ENCODE data around the gene PSAP.
"Not testable (repeated sequence)": the region's sequence is repeated elsewhere in the genome, so short reads cannot be mapped to it uniquely, and the experiment has no call there.

The PSAP gene

DNA sequence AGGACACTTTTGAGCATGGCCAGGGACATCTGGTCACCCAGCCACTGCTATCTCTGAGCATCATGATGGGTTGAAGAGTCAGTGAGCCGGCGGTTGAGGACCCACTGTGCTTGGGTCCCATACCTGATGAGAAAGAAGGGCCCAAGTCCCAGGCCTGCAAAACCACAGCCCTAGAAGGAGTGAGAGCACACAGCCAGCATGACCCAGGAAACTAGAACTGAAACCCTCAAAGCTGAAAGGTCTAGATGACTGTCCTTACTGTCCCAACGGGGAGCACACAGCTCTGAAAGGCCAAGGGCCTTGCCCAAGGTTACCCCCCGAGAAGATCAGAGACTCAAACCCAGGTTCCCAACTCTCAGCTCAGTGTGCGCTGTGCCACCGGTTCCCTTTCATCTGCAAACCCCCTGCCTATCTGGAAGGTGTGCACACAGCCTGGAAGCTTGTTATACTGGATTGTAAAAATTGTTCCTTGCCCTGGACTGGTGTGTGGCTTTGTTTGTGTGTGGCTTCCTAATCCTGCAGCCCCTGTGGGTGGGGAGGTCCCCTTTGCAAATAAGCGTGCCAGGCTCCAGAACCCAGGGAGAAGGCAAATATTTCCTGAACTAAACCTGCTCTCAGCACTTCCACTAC, 22.6 kb upstream of the PSAP start:
- Histone ChIP-seq H3K27ac (ENCODE audit: low read depth, low read length) (no peak overlapping the region), H3K9me3 (ENCODE audit: insufficient read depth, low read length) (no peaks in the 10 kb centered on the region), H3K9me2 (replicated peaks; ENCODE audit: insufficient read depth, low read length) (no peaks in the 10 kb centered on the region), H3F3A (ENCODE audit: insufficient read depth) (no peaks in the 10 kb centered on the region), H3K79me2 (ENCODE audit: insufficient read depth, low read length) (no peaks in the 10 kb centered on the region), H3K36me3 (ENCODE audit: low read length) (no peaks in the 10 kb centered on the region), H3K4me2 (ENCODE audit: low read depth, low read length, poor library complexity, severe bottlenecking) (no peak overlapping the region), H4K20me1 (ENCODE audit: low read depth, low read length) (no peaks in the 10 kb centered on the region), H2AFZ (ENCODE audit: low read depth, low read length, severe bottlenecking) (no peak overlapping the region), H3K9ac (ENCODE audit: low read length) (no peak overlapping the region), H3K27me3 (ENCODE audit: low read length) (no peaks in the 10 kb centered on the region), H3K4me3 (ENCODE audit: insufficient read depth, low read length, poor library complexity, severe bottlenecking) (no peak overlapping the region)
- TF ChIP-seq, protein P1, sequence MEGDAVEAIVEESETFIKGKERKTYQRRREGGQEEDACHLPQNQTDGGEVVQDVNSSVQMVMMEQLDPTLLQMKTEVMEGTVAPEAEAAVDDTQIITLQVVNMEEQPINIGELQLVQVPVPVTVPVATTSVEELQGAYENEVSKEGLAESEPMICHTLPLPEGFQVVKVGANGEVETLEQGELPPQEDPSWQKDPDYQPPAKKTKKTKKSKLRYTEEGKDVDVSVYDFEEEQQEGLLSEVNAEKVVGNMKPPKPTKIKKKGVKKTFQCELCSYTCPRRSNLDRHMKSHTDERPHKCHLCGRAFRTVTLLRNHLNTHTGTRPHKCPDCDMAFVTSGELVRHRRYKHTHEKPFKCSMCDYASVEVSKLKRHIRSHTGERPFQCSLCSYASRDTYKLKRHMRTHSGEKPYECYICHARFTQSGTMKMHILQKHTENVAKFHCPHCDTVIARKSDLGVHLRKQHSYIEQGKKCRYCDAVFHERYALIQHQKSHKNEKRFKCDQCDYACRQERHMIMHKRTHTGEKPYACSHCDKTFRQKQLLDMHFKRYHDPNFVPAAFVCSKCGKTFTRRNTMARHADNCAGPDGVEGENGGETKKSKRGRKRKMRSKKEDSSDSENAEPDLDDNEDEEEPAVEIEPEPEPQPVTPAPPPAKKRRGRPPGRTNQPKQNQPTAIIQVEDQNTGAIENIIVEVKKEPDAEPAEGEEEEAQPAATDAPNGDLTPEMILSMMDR (IDR thresholded peaks at IDR 0.05; ENCODE audit: insufficient read depth, low read length, poor library complexity, severe bottlenecking) = no peak
- TF ChIP-seq EZH2phosphoT487 (conservative IDR thresholded peaks at IDR 0.05; ENCODE audit: low read length) = no peak

DNA sequence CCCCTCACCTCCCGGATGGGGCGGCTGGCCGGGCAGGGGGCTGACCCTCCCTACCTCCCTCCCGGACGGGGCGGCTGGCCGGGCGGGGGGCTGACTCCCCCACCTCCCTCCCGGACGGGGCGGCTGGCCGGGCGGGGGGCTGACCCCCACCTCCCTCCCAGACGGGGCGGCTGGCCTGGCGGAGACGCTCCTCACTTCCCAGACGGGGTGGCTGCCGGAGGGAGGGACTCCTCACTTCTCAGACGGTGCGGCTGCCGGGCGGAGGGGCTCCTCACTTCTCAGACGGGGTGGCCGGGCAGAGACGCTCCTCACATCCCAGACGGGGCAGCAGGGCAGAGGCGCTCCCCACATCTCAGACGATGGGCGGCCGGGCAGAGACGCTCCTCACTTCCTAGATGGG, 18.6 kb upstream of the PSAP start:
- H3K4me2 ChIP-seq (ENCODE audit: low read depth, low read length, poor library complexity, severe bottlenecking); H3K9me2 ChIP-seq (replicated peaks; ENCODE audit: insufficient read depth, low read length); H4K20me1 ChIP-seq (ENCODE audit: low read depth, low read length); H3K27me3 ChIP-seq (ENCODE audit: low read length); H3K27ac ChIP-seq (ENCODE audit: low read depth, low read length); H3K9ac ChIP-seq (ENCODE audit: low read length); H3K4me3 ChIP-seq (ENCODE audit: insufficient read depth, low read length, poor library complexity, severe bottlenecking); H3F3A ChIP-seq (ENCODE audit: insufficient read depth); H3K9me3 ChIP-seq (ENCODE audit: insufficient read depth, low read length); H2AFZ ChIP-seq (ENCODE audit: low read depth, low read length, severe bottlenecking); H3K36me3 ChIP-seq (ENCODE audit: low read length); H3K79me2 ChIP-seq (ENCODE audit: insufficient read depth, low read length): not testable (repeated sequence)

DNA sequence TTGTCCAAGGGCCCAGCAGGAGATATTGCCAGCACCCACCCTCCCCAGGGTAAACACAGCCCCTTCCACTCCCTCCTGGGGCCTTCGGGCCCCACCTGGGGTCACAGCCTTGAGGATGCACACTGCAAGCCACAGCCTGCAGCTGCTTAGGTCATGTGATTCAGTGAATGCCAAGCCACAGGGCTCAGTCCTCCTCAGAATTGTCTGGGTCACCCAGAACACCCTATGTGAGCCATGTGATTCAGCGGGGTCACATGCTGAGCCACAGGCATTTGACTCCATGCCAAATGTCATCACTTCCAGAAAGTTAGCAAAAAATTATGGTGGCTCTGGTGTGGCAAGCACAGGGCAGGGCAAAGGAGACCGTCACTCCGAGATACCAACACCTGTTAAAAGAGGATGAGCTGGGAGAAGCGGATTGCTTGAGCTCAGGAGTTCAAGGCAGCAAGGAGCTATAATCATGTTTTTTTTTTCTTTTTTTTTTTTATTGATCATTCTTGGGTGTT, 17.2 kb upstream of the PSAP start:
- Histone ChIP-seq H3F3A (ENCODE audit: insufficient read depth) (no peaks in the 10 kb centered on the region), H3K4me2 (ENCODE audit: low read depth, low read length, poor library complexity, severe bottlenecking) (no peak overlapping the region), H3K9me2 (replicated peaks; ENCODE audit: insufficient read depth, low read length) (no peaks in the 10 kb centered on the region), H3K9ac (ENCODE audit: low read length) (no peak overlapping the region), H3K4me3 (ENCODE audit: insufficient read depth, low read length, poor library complexity, severe bottlenecking) (no peak overlapping the region), H3K79me2 (ENCODE audit: insufficient read depth, low read length) (no peaks in the 10 kb centered on the region), H2AFZ (ENCODE audit: low read depth, low read length, severe bottlenecking) (no peak overlapping the region), H3K36me3 (ENCODE audit: low read length) (no peaks in the 10 kb centered on the region), H3K27ac (ENCODE audit: low read depth, low read length) (no peak overlapping the region), H4K20me1 (ENCODE audit: low read depth, low read length) (no peaks in the 10 kb centered on the region), H3K9me3 (ENCODE audit: insufficient read depth, low read length) (no peaks in the 10 kb centered on the region), H3K27me3 (ENCODE audit: low read length) (no peaks in the 10 kb centered on the region)
- TF ChIP-seq, protein P1 (IDR thresholded peaks at IDR 0.05; ENCODE audit: insufficient read depth, low read length, poor library complexity, severe bottlenecking) = no peak
- no peak for TF ChIP-seq EZH2phosphoT487 (conservative IDR thresholded peaks at IDR 0.05; ENCODE audit: low read length)

DNA sequence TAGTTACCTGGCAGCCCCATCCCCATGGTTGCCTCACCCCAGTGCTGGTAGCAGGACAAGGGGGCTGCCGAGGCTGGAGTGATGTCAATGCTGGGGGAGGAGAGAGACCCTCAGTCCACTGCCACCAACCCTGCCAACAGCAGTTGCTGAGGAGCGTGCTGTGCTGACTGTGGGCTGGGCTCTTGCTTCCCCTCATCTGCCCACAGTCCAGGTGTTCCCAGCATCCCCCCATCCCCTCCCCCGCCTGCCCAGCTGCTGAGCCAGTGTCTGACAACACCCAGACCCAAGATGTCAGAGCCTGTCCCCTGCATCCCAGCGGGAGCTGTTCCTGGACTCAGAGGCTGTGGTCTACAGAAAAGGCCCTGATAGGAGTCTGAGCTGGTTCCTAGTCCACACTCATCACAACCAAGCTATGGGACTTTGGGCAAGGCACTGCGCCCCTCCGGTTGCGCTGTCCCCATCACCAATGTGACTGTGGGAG, 14.6 kb upstream of the PSAP start:
- Histone ChIP-seq H3K9me2 (replicated peaks; ENCODE audit: insufficient read depth, low read length) (no peaks in the 10 kb centered on the region), H3K27me3 (ENCODE audit: low read length) (no peaks in the 10 kb centered on the region), H2AFZ (ENCODE audit: low read depth, low read length, severe bottlenecking) (no peak overlapping the region)

More for the DNA sequence above, 14.6 kb upstream of the PSAP start:
- no peaks in the 10 kb centered on the region for H3K79me2 ChIP-seq (ENCODE audit: insufficient read depth, low read length)
- no peak overlapping the region for H3K9ac ChIP-seq (ENCODE audit: low read length)
- H3F3A ChIP-seq (ENCODE audit: insufficient read depth) = no peaks in the 10 kb centered on the region
- H3K4me2 ChIP-seq (ENCODE audit: low read depth, low read length, poor library complexity, severe bottlenecking) = no peak overlapping the region
- H3K4me3 ChIP-seq (ENCODE audit: insufficient read depth, low read length, poor library complexity, severe bottlenecking) = no peak overlapping the region
- H3K9me3 ChIP-seq (ENCODE audit: insufficient read depth, low read length) = no peaks in the 10 kb centered on the region
- TF ChIP-seq EZH2phosphoT487 (conservative IDR thresholded peaks at IDR 0.05; ENCODE audit: low read length) = no peak
- TF ChIP-seq, protein P1 (IDR thresholded peaks at IDR 0.05; ENCODE audit: insufficient read depth, low read length, poor library complexity, severe bottlenecking) = no peak
- no peaks in the 10 kb centered on the region for H4K20me1 ChIP-seq (ENCODE audit: low read depth, low read length)
- no peaks in the 10 kb centered on the region for H3K36me3 ChIP-seq (ENCODE audit: low read length)
- H3K27ac ChIP-seq (ENCODE audit: low read depth, low read length) = no peak overlapping the region

All from SU-DHL-6 (cell line).